ENCODE data around the gene CLCN1.

DNA sequence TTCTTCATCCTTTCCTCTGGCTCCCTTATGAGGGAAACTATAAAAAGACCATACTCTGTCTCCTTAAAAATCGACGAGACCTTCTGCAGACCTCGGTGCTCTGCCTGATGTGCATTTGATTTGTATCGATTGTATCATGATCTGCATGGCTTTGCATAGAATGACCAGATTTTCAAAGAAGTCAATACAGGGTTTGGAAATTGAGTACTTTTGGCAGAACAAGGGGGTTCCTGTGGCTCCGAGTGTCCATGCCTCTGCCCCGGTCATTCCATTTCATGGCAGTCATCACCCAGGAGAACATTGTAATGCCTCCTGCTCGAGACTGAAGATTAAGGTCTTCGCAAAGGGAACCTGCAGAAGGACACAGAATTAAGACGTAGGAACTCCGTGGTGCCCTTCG is 27.1 kb upstream of the CLCN1 start:
- TF ChIP-seq, protein P1, sequence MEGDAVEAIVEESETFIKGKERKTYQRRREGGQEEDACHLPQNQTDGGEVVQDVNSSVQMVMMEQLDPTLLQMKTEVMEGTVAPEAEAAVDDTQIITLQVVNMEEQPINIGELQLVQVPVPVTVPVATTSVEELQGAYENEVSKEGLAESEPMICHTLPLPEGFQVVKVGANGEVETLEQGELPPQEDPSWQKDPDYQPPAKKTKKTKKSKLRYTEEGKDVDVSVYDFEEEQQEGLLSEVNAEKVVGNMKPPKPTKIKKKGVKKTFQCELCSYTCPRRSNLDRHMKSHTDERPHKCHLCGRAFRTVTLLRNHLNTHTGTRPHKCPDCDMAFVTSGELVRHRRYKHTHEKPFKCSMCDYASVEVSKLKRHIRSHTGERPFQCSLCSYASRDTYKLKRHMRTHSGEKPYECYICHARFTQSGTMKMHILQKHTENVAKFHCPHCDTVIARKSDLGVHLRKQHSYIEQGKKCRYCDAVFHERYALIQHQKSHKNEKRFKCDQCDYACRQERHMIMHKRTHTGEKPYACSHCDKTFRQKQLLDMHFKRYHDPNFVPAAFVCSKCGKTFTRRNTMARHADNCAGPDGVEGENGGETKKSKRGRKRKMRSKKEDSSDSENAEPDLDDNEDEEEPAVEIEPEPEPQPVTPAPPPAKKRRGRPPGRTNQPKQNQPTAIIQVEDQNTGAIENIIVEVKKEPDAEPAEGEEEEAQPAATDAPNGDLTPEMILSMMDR (IDR thresholded peaks at IDR 0.05; ENCODE audit: insufficient read depth, low read length), result no peak
- no peak for TF ChIP-seq POLR2AphosphoS5 (IDR thresholded peaks at IDR 0.05; ENCODE audit: low read depth)

All from HL-60 (cell line).